ENCODE results near the gene TARP.
"Not testable (repeated sequence)": the region's sequence is repeated elsewhere in the genome, so short reads cannot be mapped to it uniquely, and the experiment has no call there.

The TARP gene

DNA sequence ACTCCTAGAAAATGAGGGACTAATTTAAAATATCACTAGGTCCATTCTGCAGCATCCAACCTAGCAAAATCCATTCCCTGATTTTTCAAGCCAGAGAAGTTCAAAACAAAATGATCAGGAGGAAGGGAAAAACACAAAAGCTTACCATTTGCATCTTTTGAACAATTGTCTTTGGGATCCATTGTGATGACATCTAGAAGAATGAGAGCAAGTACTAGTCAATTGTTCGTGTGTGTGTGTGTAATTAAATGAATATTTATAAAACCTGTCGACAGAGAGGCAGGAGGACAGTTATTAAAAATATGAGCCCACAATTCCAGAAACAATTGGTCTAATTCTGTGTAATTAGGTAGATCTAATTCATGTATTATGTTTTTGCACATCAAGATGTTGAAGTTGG is 11.4 kb downstream of the TARP start:
- H3K27ac ChIP-seq (ENCODE audit: low read depth, low read length); H3K4me3 ChIP-seq (ENCODE audit: low read depth, low read length); H3K9me3 ChIP-seq (ENCODE audit: control insufficient read depth, insufficient read depth, low read length); H3K27me3 ChIP-seq (ENCODE audit: control insufficient read depth, insufficient read depth, low read length); H3K4me1 ChIP-seq (ENCODE audit: control insufficient read depth, insufficient read depth, low read length); H3K36me3 ChIP-seq (ENCODE audit: control insufficient read depth, insufficient read depth, low read length); H3K9ac ChIP-seq (ENCODE audit: low read depth, low read length): not testable (repeated sequence)

DNA sequence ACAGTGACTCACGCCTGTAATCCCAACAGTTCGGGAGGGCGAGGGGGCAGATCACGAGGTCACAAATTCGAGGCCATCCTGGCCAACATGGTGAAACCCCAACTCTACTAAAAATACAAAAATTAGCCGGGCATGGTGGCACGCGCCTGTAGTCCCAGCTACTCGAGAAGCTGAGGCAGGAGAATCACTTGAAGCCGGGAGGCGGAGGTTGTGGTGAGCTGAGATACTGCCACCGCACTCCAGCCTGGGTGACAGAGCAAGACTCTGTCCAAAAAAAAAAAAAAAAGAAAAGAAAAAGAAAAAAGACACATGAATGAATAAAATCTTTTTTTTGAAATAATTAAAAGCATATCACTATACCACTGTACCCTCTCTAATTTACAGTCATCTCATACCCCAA is 11.8 kb downstream of the TARP start:
- not testable (repeated sequence) for H3K36me3 ChIP-seq (ENCODE audit: control insufficient read depth, insufficient read depth, low read length); H3K9me3 ChIP-seq (ENCODE audit: control insufficient read depth, insufficient read depth, low read length); H3K9ac ChIP-seq (ENCODE audit: low read depth, low read length); H3K27ac ChIP-seq (ENCODE audit: low read depth, low read length); H3K4me3 ChIP-seq (ENCODE audit: low read depth, low read length); H3K27me3 ChIP-seq (ENCODE audit: control insufficient read depth, insufficient read depth, low read length); H3K4me1 ChIP-seq (ENCODE audit: control insufficient read depth, insufficient read depth, low read length)

DNA sequence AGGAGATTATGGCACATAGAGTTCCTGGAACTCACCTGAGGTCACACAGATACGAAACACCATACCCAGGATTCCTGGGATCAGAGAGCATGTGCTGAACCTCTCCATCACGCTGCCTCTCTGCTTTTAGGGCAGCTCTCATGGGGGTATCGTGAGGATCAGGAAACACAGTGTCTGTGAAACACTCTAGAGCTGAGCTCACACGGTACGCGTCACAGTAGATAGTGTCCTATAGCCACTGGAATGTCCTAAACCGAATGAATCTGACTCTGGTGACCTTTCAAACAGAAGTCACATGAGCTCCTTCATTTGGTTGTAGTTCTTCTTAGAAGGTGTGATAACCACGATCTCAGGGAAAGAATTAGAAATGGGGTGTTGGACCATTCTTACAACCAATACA is 14.3 kb downstream of the TARP start:
- H3K9ac ChIP-seq (ENCODE audit: low read depth, low read length); H3K36me3 ChIP-seq (ENCODE audit: control insufficient read depth, insufficient read depth, low read length); H3K9me3 ChIP-seq (ENCODE audit: control insufficient read depth, insufficient read depth, low read length); H3K4me3 ChIP-seq (ENCODE audit: low read depth, low read length); H3K4me1 ChIP-seq (ENCODE audit: control insufficient read depth, insufficient read depth, low read length); H3K27me3 ChIP-seq (ENCODE audit: control insufficient read depth, insufficient read depth, low read length); H3K27ac ChIP-seq (ENCODE audit: low read depth, low read length): not testable (repeated sequence)

DNA sequence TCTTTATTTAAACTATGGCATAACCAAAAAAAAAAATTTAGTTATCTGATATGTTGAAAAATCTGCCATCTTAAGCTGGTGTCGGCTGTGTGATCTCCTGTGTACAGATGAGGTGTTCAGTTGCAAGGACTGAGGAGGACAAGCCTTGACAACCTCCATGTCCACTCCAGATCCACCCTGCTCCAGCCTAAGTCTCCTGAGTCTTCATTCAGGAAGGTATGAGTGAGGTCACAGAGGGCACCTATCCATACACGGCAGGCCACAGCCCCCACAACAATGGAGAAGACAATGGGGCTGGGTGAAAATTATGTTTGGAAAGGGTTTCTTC is 16.1 kb downstream of the TARP start:
- H3K27ac ChIP-seq (ENCODE audit: low read depth, low read length) = no peak overlapping the region
- H3K27me3 ChIP-seq (ENCODE audit: control insufficient read depth, insufficient read depth, low read length) = no peaks in the 10 kb centered on the region

DNA sequence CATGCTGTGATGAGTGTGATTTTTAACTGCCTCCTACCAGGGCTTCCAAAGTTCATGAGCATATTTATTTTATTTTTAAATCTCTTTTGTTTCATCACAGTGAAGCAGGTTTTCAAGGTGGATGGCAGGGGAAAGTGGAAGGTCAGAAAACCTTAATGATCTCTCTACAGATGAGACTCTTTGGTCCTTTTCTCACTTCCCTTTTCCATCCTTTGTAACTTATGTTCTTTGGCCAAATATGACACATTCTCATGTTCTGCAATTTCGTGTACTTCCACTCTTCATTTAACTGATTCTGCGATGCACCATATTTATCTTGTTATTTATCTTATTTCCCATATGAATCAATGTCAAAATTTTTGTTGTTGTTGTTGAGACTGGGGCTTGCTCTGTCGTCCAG is 23.6 kb downstream of the TARP start:
- not testable (repeated sequence) for H3K4me3 ChIP-seq (ENCODE audit: low read depth, low read length); H3K4me1 ChIP-seq (ENCODE audit: control insufficient read depth, insufficient read depth, low read length); H3K9me3 ChIP-seq (ENCODE audit: control insufficient read depth, insufficient read depth, low read length); H3K27me3 ChIP-seq (ENCODE audit: control insufficient read depth, insufficient read depth, low read length); H3K27ac ChIP-seq (ENCODE audit: low read depth, low read length); H3K9ac ChIP-seq (ENCODE audit: low read depth, low read length); H3K36me3 ChIP-seq (ENCODE audit: control insufficient read depth, insufficient read depth, low read length)

More for the DNA sequence above, 16.1 kb downstream of the TARP start:
- Histone ChIP-seq H3K9ac (ENCODE audit: low read depth, low read length) (no peak overlapping the region), H3K9me3 (ENCODE audit: control insufficient read depth, insufficient read depth, low read length) (no peaks in the 10 kb centered on the region), H3K4me1 (ENCODE audit: control insufficient read depth, insufficient read depth, low read length) (no peaks in the 10 kb centered on the region), H3K4me3 (ENCODE audit: low read depth, low read length) (no peak overlapping the region), H3K36me3 (ENCODE audit: control insufficient read depth, insufficient read depth, low read length) (no peaks in the 10 kb centered on the region)

DNA sequence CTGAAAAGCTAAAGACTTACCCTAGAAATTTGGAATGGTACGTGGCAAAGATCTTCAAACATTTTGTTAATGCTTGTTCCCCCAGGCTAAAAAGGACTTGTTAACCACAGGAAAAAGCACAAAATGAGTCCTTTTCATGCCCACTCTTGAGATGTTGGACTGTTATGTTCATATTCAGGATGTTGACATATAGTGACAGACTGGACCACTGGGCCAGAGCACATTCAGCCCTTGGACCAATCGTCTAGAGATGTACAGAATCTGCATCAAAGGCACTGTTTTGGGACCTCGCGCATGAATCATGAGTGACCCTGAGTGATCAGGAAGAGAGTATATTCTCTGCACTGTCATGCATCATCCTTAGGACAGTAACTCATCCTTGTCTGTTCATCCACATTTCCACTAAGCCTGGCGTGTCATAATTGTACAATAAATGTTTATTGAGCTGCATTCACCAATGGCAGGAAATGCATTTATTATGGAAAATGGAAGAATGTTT is 25.3 kb downstream of the TARP start:
- Histone ChIP-seq H3K27ac (ENCODE audit: low read depth, low read length) (no peak overlapping the region), H3K4me1 (ENCODE audit: control insufficient read depth, insufficient read depth, low read length) (no peaks in the 10 kb centered on the region), H3K9me3 (ENCODE audit: control insufficient read depth, insufficient read depth, low read length) (no peaks in the 10 kb centered on the region), H3K27me3 (ENCODE audit: control insufficient read depth, insufficient read depth, low read length) (no peaks in the 10 kb centered on the region), H3K4me3 (ENCODE audit: low read depth, low read length) (no peak overlapping the region), H3K36me3 (ENCODE audit: control insufficient read depth, insufficient read depth, low read length) (no peaks in the 10 kb centered on the region), H3K9ac (ENCODE audit: low read depth, low read length) (no peak overlapping the region)

DNA sequence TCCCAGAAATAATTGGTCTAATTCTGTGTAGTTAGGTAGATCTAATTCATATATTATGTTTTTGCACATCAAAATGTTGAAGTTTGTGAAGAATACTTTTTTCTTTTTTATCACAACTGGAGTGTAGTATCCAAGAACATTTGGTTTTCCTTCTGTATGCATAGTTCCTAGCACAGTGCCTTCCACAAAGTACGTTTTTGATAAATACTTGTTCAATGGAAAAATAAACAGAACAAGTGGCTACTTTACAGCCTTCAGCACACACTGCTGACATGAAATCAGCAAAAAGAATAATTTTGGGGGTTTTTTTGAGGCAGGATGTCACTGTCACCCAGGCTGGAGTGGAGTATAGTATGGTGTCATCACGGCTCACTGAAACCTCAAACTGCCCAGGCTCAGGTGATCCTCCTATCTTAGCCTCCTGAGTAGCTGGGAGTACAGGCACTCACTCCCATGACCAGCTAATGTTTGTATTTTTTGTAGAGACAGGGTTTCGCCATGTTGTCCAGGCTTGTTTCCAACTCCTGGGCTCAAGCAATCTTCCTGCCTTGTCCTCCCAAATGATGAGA is 27.9 kb downstream of the TARP start:
- Histone ChIP-seq H3K4me1 (ENCODE audit: control insufficient read depth, insufficient read depth, low read length) (no peaks in the 10 kb centered on the region), H3K9me3 (ENCODE audit: control insufficient read depth, insufficient read depth, low read length) (no peaks in the 10 kb centered on the region), H3K27ac (ENCODE audit: low read depth, low read length) (no peak overlapping the region), H3K9ac (ENCODE audit: low read depth, low read length) (no peak overlapping the region), H3K36me3 (ENCODE audit: control insufficient read depth, insufficient read depth, low read length) (no peaks in the 10 kb centered on the region), H3K4me3 (ENCODE audit: low read depth, low read length) (no peak overlapping the region), H3K27me3 (ENCODE audit: control insufficient read depth, insufficient read depth, low read length) (no peaks in the 10 kb centered on the region)

DNA sequence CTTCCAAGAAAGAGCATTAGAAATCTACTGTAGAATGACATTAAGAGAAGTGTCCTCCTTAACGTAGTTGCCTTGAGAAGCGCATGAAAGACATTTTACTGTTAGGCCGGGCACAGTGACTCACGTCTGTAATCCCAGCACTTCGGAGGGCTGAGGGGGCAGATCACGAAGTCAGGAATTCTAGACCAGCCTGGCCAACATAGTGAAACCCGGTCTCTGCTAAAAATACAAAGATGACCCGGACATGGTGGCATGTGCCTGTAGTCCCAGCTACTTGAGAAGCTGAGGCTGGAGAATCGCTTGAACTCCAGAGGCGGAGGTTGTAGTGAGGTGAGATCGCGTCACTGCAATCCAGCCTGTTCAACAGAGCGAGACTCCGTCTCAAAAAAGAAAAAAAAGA is 28.9 kb downstream of the TARP start:
- no peaks in the 10 kb centered on the region for H3K36me3 ChIP-seq (ENCODE audit: control insufficient read depth, insufficient read depth, low read length)
- H3K27me3 ChIP-seq (ENCODE audit: control insufficient read depth, insufficient read depth, low read length) = no peaks in the 10 kb centered on the region
- no peak overlapping the region for H3K27ac ChIP-seq (ENCODE audit: low read depth, low read length)
- no peaks in the 10 kb centered on the region for H3K9me3 ChIP-seq (ENCODE audit: control insufficient read depth, insufficient read depth, low read length)
- no peaks in the 10 kb centered on the region for H3K4me1 ChIP-seq (ENCODE audit: control insufficient read depth, insufficient read depth, low read length)
- H3K4me3 ChIP-seq (ENCODE audit: low read depth, low read length) = no peak overlapping the region
- no peak overlapping the region for H3K9ac ChIP-seq (ENCODE audit: low read depth, low read length)

DNA sequence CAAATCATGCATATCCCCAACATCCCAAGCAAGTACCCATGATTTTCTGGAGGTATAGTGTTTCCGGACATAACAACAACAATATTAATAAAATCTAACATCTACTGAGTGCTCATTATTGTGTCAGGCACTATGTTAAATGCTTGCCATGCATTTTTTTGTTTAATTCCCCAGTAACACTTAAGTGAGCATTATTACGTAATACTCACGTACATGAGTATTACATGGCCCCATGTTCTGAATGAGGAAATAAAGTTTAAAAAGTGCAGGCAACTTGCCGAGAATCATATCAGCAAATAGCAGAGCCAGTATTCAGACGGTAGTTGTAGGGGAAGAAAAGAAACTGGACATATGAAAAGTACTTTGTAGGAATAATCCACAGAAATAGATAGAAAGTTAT is 30.1 kb downstream of the TARP start:
- H3K4me1 ChIP-seq (ENCODE audit: control insufficient read depth, insufficient read depth, low read length); H3K27ac ChIP-seq (ENCODE audit: low read depth, low read length); H3K9me3 ChIP-seq (ENCODE audit: control insufficient read depth, insufficient read depth, low read length); H3K36me3 ChIP-seq (ENCODE audit: control insufficient read depth, insufficient read depth, low read length); H3K9ac ChIP-seq (ENCODE audit: low read depth, low read length); H3K27me3 ChIP-seq (ENCODE audit: control insufficient read depth, insufficient read depth, low read length); H3K4me3 ChIP-seq (ENCODE audit: low read depth, low read length): not testable (repeated sequence)

DNA sequence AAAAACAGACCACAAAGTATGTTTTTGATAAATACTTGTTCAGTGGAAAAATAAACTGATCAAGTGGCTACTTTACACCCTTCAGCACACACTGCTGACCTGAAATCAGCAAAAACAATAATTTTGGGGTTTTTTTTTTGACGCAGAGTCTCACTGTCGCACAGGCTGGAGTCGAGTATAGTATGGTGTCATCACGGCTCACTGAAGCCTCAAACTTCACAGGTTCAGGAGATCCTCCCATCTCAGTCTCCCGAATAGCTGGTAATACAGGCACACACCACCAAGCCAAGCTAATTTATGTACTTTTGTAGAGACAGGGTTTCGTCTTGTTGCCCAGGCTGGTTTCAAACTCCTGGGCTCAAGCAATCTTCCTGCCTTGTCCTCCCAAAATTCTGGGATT is 30.6 kb downstream of the TARP start:
- Histone ChIP-seq H3K36me3 (ENCODE audit: control insufficient read depth, insufficient read depth, low read length) (no peaks in the 10 kb centered on the region), H3K27ac (ENCODE audit: low read depth, low read length) (no peak overlapping the region), H3K9me3 (ENCODE audit: control insufficient read depth, insufficient read depth, low read length) (no peaks in the 10 kb centered on the region)

DNA sequence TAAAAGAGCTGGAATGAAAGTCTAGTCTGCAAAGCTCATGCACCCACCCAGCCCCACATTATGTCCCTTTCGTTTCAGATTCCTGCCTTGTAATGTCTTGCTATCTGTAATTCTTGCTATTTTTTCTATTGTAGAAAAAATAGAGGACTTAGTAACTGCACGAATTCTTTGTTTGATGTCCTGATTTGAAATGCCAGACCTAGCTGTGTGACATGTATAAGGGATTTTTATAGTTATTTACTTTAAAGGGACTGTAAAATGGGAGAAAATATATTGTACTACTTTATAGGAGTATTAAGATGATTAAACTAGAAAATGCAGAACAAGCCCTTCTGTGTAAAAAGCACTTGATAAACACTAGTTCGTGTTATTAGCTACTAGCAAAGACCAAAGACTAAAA is 32.4 kb downstream of the TARP start:
- Histone ChIP-seq H3K27me3 (ENCODE audit: control insufficient read depth, insufficient read depth, low read length) (no peaks in the 10 kb centered on the region), H3K4me3 (ENCODE audit: low read depth, low read length) (no peak overlapping the region), H3K9me3 (ENCODE audit: control insufficient read depth, insufficient read depth, low read length) (no peaks in the 10 kb centered on the region), H3K36me3 (ENCODE audit: control insufficient read depth, insufficient read depth, low read length) (no peaks in the 10 kb centered on the region), H3K9ac (ENCODE audit: low read depth, low read length) (no peak overlapping the region), H3K4me1 (ENCODE audit: control insufficient read depth, insufficient read depth, low read length) (no peaks in the 10 kb centered on the region), H3K27ac (ENCODE audit: low read depth, low read length) (no peak overlapping the region)

More for the DNA sequence above, 30.6 kb downstream of the TARP start:
- Histone ChIP-seq H3K4me3 (ENCODE audit: low read depth, low read length) (no peak overlapping the region), H3K27me3 (ENCODE audit: control insufficient read depth, insufficient read depth, low read length) (no peaks in the 10 kb centered on the region), H3K9ac (ENCODE audit: low read depth, low read length) (no peak overlapping the region), H3K4me1 (ENCODE audit: control insufficient read depth, insufficient read depth, low read length) (no peaks in the 10 kb centered on the region)

DNA sequence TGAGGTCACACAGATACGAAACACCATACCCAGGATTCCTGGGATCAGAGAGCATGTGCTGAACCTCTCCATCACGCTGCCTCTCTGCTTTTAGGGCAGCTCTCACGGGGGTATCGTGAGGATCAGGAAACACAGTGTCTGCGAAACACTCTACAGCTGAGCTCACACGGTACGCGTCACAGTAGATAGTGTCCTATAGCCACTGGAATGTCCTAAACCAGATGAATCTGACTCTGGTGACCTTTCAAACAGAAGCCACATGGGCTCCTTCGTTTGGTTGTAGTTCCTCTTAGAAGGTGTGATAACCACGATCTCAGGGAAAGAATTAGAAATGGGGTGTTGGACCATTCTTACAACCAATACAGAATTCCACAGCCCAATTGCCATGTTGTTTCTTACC is 34.3 kb downstream of the TARP start:
- not testable (repeated sequence) for H3K27ac ChIP-seq (ENCODE audit: low read depth, low read length); H3K27me3 ChIP-seq (ENCODE audit: control insufficient read depth, insufficient read depth, low read length)

More for the DNA sequence above, 34.3 kb downstream of the TARP start:
- not testable (repeated sequence) for H3K9me3 ChIP-seq (ENCODE audit: control insufficient read depth, insufficient read depth, low read length); H3K36me3 ChIP-seq (ENCODE audit: control insufficient read depth, insufficient read depth, low read length); H3K4me3 ChIP-seq (ENCODE audit: low read depth, low read length); H3K4me1 ChIP-seq (ENCODE audit: control insufficient read depth, insufficient read depth, low read length); H3K9ac ChIP-seq (ENCODE audit: low read depth, low read length)
